Measurements from ENCODE around the gene SLC16A10.

SLC16A10 gene

DNA sequence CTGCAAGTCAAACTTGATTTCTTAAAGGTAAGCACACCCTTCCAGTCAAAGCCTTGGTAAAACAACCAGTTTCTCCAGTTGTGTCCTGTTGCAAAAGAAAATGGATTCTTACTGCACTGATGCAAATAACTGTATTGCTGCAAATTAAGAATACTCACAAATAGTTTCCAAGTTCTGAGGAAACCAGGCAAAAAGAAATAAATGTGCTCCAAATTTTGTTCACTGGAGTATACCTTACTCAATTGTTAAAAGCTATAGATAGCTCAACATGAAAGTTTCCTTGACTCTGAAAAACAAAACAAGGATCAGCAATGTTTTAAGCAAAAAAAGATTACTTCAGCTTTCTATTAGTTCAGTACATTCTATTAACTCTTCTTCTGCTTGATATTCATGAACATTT, 75.2 kb downstream of the SLC16A10 start:
- H3K4me3 ChIP-seq (ENCODE audit: low read depth, low read length): no peak overlapping the region
- TF ChIP-seq, protein P1, sequence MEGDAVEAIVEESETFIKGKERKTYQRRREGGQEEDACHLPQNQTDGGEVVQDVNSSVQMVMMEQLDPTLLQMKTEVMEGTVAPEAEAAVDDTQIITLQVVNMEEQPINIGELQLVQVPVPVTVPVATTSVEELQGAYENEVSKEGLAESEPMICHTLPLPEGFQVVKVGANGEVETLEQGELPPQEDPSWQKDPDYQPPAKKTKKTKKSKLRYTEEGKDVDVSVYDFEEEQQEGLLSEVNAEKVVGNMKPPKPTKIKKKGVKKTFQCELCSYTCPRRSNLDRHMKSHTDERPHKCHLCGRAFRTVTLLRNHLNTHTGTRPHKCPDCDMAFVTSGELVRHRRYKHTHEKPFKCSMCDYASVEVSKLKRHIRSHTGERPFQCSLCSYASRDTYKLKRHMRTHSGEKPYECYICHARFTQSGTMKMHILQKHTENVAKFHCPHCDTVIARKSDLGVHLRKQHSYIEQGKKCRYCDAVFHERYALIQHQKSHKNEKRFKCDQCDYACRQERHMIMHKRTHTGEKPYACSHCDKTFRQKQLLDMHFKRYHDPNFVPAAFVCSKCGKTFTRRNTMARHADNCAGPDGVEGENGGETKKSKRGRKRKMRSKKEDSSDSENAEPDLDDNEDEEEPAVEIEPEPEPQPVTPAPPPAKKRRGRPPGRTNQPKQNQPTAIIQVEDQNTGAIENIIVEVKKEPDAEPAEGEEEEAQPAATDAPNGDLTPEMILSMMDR (IDR thresholded peaks at IDR 0.05; ENCODE audit: low read depth, low read length): no peak

DNA sequence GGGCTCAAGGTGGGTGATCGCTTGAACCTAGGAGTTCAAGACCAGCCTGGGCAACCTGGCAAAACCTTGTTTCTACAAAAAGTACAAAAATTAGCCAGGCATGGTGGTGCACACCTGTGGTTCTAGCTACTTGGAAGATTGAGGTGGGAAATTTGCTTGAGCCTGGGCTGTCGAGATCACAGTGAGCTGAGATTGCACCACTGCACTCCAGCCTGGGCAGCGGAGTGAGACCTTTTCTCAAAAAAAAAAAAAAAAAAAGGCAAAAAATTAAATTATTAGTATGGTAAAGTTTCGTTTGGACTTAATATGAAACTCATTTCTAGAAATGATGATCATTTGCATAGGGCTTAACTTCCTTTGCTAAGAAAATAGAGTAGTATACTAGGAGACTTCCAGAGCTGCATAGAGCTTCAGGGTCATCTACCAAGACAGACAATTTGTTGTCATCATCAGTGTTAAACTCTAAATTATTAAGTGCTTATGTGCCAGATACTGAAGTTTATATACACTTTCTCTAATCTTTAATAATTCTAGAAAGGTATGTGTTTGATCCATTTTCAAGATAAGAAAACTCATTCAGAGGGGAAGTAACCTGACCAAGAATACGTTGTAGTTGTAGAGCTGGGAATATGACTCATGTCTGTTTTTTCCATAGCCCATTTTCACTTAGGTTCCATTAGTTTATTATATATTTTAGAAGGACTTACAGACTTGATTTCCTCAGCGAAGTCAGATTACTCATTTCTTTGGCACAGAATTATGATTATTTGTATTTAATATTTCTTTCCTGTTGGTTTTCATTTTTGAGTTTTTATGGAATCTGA, 84.5 kb downstream of the SLC16A10 start:
- no peak overlapping the region for H3K4me3 ChIP-seq (ENCODE audit: low read depth, low read length)
- TF ChIP-seq, protein P1 (IDR thresholded peaks at IDR 0.05; ENCODE audit: low read depth, low read length): no peak

DNA sequence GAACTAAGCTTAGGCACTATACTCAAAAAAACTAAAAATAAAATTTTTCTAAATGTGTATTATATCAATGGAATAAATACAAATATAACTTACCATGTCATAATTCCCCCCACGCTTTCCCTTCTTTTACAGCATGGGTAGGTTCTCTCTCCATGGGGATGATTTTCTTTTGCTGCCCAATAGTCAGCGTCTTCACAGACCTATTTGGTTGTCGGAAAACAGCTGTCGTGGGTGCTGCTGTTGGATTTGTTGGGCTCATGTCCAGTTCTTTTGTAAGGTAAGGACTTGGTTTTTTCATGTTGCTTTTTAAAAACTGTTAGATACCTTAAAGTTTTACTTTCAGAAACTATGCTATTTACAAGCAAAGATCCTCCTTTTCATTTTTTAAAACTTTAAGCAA, 85.3 kb downstream of the SLC16A10 start:
- TF ChIP-seq, protein P1 (IDR thresholded peaks at IDR 0.05; ENCODE audit: low read depth, low read length): no peak
- H3K4me3 ChIP-seq (ENCODE audit: low read depth, low read length): no peak overlapping the region

DNA sequence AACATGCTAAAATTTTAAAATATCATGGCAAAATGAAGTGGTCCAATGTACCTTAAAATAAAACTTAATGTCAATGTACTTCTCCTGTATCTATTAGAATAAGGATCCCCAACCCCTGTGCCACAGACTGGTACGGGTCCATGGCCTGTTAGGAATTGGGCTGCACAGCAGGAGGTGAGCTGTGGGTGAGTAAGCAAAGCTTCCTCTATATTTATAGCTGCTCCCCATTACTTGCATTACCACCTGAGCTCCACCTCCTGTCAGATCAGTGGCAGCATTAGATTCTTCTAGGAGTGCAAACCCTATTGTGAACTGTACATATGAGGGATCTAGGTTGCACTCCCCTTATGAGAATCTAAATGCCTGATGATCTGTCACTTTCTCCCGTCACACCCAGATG, 86.0 kb downstream of the SLC16A10 start:
- no peak overlapping the region for H3K4me3 ChIP-seq (ENCODE audit: low read depth, low read length)
- TF ChIP-seq, protein P1 (IDR thresholded peaks at IDR 0.05; ENCODE audit: low read depth, low read length): no peak

DNA sequence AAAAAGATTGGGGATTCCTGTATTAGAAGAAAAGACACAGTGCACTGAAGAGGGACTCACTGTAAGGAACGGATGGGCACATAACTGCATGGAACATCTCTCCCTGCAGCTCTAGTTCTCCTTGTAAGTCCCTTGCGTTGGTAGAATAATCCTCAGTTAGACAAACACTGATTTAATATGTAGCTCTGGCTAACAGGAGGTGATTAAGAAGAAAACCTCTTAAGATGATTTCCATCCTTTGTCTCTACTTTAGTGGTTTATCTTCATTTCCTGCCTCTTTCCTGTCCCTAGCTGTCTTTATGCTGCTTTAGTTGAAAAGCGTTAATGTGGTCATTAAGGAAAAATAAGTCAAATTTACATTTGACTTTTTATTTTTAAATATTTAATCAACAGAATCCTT, 86.6 kb downstream of the SLC16A10 start:
- TF ChIP-seq, protein P1 (IDR thresholded peaks at IDR 0.05; ENCODE audit: low read depth, low read length): no peak
- no peak overlapping the region for H3K4me3 ChIP-seq (ENCODE audit: low read depth, low read length)

DNA sequence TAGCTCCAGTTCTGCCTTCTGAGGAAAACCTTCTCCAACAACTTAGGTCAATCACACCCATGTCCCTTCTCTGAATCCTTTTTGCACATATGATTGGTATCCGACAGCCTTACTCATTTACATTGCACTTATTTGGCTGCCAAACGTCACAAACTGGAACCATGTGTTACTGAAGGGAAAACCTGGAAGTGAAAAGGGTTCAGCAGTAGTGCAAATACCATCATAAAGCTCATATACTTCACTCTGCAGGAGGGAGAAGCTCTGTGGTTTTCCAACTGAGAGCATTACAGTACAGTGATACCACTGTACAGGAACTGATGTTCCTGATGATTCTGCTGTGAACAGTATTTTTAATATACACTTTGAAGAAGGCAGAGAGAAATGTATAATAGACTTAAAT, 87.8 kb downstream of the SLC16A10 start:
- H3K4me3 ChIP-seq (ENCODE audit: low read depth, low read length): no peak overlapping the region
- TF ChIP-seq, protein P1 (IDR thresholded peaks at IDR 0.05; ENCODE audit: low read depth, low read length): no peak

DNA sequence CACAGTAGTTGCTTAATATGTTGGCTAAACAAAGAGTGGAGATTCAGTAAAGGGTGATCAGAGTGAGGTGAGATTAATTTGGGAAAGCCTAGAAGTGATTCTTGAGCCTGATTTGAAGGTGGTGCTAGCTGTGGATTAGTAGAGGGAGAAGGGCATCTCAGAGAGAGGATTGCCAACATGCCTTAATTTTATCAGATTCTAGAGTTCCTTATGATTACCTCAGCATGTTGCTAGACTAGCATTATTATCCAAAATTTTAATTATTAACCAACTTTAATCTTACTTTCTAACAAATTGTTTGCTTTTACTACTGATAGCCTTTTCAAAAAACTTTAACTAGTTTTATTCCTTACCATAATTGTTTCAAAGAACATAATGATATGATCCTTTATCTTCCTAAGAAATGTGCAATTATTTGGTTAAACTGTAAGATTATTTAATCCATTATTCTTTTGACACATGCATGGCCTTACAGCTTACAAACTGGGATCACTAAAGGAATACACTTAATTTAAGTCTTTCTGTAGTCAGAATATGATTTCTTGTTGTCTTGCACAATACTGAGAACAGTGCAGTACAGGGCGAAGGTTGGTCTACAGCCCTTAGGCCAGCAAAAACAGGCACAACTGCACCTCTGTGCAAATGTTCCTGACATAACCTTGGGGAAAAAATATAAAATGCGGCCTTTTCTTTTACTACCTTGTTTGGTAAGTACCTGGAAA, 88.9 kb downstream of the SLC16A10 start:
- no peak overlapping the region for H3K4me3 ChIP-seq (ENCODE audit: low read depth, low read length)
- TF ChIP-seq, protein P1 (IDR thresholded peaks at IDR 0.05; ENCODE audit: low read depth, low read length): no peak
